Fibroblast of lung (primary cell): ENCODE results near the gene C1orf105. TPM values are rescaled to one million over a fixed set of nuclear protein-coding genes. Genes with fewer than 3 reads are reported as not detected.

Experiments used
- DNase-seq, 2 donors: peaks; one replicate each; pipeline versions ENCODE4 v3.0.0 to v3.0.0-alpha.2; 2010; ENCODE audit warnings: low read depth in 2 of 2
- H2AFZ ChIP-seq: 2 replicates; pipeline ENCODE4 v1.5.1; 2012; ENCODE audit warnings: low read length, control low read depth, inconsistent platforms
- H3K27ac ChIP-seq: 2 replicates; pipeline ENCODE4 v1.5.1; 2011; ENCODE audit warnings: low read length, control low read depth; ENCODE audit not compliant: insufficient read depth
- H3K27me3 ChIP-seq: 2 replicates; pipeline ENCODE4 v1.5.1; 2011; ENCODE audit warnings: mild to moderate bottlenecking, low read length; ENCODE audit not compliant: control insufficient read depth, insufficient read depth
- H3K36me3 ChIP-seq: 2 replicates; pipeline ENCODE4 v1.5.1; 2011; ENCODE audit warnings: low read length; ENCODE audit not compliant: control insufficient read depth, insufficient read depth
- H3K4me1 ChIP-seq: 2 replicates; pipeline ENCODE4 v1.5.1; 2011; ENCODE audit warnings: low read length; ENCODE audit not compliant: control insufficient read depth, insufficient read depth; ENCODE audit errors: extremely low read depth
- H3K4me2 ChIP-seq: 2 replicates; pipeline ENCODE4 v1.5.1; 2011; ENCODE audit warnings: low read length, control low read depth; ENCODE audit not compliant: insufficient read depth; ENCODE audit errors: extremely low read depth
- H3K4me3 ChIP-seq, 4 experiments: fragments of 200-600 bp in 1 of 4; sonication (generic) in 1 of 4; replicated peaks in 1 of 4; 2 replicates each; pipeline ENCODE4 v1.5.1; 2011 to 2016; ENCODE audit warnings: low read length in 4 of 4, low read depth in 3 of 4, mild to moderate bottlenecking in 3 of 4, control low read depth in 2 of 4, inconsistent platforms in 1 of 4, mixed read lengths in 1 of 4; ENCODE audit not compliant: insufficient read depth in 1 of 4; ENCODE audit errors: control extremely low read depth in 1 of 4
- H3K79me2 ChIP-seq: 2 replicates; pipeline ENCODE4 v1.5.1; 2012; ENCODE audit warnings: mild to moderate bottlenecking, low read length, inconsistent platforms; ENCODE audit not compliant: control insufficient read depth, insufficient read depth
- H3K9ac ChIP-seq: 2 replicates; pipeline ENCODE4 v1.5.1; 2011; ENCODE audit warnings: mild to moderate bottlenecking, low read length, control low read depth; ENCODE audit not compliant: insufficient read depth
- H3K9me3 ChIP-seq: 2 replicates; pipeline ENCODE4 v1.5.1; 2012; ENCODE audit warnings: low read depth, low read length; ENCODE audit not compliant: control insufficient read depth, insufficient read depth
- H4K20me1 ChIP-seq: 2 replicates; pipeline ENCODE4 v1.5.1; 2011; ENCODE audit warnings: low read length; ENCODE audit not compliant: control insufficient read depth, insufficient read depth; ENCODE audit errors: extremely low read depth
- EZH2 ChIP-seq: IDR thresholded peaks from 2 replicates; pipeline ENCODE4 v1.5.1; 2012; ENCODE audit warnings: low read length, control low read depth, mild to moderate bottlenecking; ENCODE audit errors: missing control alignments
- polyA plus RNA-seq, 2 donors: library from polyadenylated mRNA; depleted of rRNA in 1 of 2; stranded (reverse) in 1 of 2; unstranded in 1 of 2; fragments of >200 nt; gene quantifications; 2 replicates each; pipeline ENCODE4 v1.2.1, GENCODE V29; 2011 to 2012; ENCODE audit warnings: missing spikeins in 1 of 2
- total RNA-seq: library from RNA; depleted of rRNA; stranded (reverse); fragments of >200 nt; gene quantifications from 2 replicates; pipeline ENCODE4 v1.2.1, GENCODE V29; 2014
- TF ChIP-seq, protein P1 (sequence below), 2 donors: IDR thresholded peaks in 1 of 2; conservative IDR thresholded peaks in 1 of 2; 1 replicate in 1 of 2; 2 replicates in 1 of 2; pipeline ENCODE4 v1.5.1; 2011 to 2012; ENCODE audit warnings: low read length in 2 of 2, control low read depth in 1 of 2, inconsistent platforms in 1 of 2, low read depth in 1 of 2, mild to moderate bottlenecking in 1 of 2

C1orf105 gene
- total and polyA plus RNA-seq, 2 donors (not counting 1 experiment from before 2014, with no cell fraction given) = not detected

DNA sequence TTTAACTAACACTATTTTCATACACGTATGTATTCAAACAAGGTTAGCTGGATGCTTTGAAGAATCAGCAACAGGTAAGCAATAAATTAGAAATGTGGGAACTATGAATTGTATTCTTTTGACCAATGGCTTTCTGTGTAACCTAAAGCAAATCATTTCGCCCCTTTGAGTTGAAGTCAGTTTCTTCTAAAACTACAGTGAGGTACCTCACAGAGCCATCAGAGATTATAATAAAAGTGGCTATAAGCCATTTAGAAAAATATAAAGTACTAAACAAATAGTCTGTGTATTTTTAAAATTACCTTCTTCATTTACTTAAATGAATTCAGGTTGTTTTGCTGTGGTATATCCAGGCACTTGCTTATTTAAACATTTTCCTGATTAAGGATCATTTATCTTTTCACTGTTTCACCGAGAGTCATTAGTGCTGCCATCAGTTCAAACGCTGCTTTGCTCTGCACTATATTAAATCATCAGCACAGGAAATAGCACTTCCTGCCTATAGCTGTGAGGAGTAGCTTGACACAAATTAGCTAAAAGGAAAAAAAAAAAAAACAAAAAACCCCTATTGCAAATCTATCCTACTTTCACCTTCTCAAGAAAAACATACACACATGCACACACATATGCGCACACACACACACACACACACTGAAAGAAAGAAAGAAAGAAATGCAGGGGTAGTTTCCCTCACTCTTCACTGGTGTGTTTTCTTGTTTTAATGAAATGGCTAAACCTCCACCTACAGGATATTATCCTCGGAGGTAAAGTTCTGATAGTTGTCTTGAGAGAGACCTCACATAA is 39.8 kb upstream of the C1orf105 start:
- H2AFZ ChIP-seq = peak overlapping the region; percentile 14
- peaks cover 8% of the 10 kb centered on the region for H3K4me1 ChIP-seq
- no peak overlapping the region for H3K4me3 ChIP-seq
- H3K9me3 ChIP-seq = no peaks in the 10 kb centered on the region
- no peak overlapping the region for H3K9ac ChIP-seq
- H3K79me2 ChIP-seq = no peaks in the 10 kb centered on the region
- H3K27ac ChIP-seq = no peak overlapping the region
- DNase-seq = peak in 1 of 2 donors; percentile 41
- no peaks in the 10 kb centered on the region for H3K36me3 ChIP-seq
- no peaks in the 10 kb centered on the region for H4K20me1 ChIP-seq
- H3K4me2 ChIP-seq = no peak overlapping the region
- H3K27me3 ChIP-seq = no peaks in the 10 kb centered on the region
- TF ChIP-seq EZH2 = no peak
- TF ChIP-seq, protein P1, sequence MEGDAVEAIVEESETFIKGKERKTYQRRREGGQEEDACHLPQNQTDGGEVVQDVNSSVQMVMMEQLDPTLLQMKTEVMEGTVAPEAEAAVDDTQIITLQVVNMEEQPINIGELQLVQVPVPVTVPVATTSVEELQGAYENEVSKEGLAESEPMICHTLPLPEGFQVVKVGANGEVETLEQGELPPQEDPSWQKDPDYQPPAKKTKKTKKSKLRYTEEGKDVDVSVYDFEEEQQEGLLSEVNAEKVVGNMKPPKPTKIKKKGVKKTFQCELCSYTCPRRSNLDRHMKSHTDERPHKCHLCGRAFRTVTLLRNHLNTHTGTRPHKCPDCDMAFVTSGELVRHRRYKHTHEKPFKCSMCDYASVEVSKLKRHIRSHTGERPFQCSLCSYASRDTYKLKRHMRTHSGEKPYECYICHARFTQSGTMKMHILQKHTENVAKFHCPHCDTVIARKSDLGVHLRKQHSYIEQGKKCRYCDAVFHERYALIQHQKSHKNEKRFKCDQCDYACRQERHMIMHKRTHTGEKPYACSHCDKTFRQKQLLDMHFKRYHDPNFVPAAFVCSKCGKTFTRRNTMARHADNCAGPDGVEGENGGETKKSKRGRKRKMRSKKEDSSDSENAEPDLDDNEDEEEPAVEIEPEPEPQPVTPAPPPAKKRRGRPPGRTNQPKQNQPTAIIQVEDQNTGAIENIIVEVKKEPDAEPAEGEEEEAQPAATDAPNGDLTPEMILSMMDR (conservative IDR thresholded peaks at IDR 0.05 in 1 of 2, IDR thresholded peaks at IDR 0.05 in 1 of 2; ENCODE audit: low read depth in 1 of 2, low read length in 2 of 2) = no peak

DNA sequence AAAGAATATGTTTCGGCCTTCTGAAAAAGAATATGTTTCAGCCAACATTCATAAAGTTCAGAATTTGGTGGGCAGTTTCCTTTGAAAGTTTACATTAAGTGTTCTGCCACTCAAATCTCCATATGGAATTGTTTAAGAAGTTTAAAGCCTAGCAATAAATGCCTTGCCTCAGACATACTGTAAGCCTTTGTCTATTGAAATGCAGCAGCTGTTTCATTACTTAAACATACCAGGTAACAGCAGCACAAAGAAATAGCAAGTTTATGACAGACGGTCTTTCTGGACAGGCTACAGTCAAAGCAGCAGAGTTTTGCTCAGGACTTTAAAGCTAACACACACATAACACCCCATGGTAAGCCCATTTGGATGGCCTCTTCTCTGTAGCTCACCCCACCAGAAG is 38.5 kb upstream of the C1orf105 start:
- Histone ChIP-seq H2AFZ (no peak overlapping the region), H3K27me3 (no peaks in the 10 kb centered on the region), H3K4me1 (peaks cover 8% of the 10 kb centered on the region), H3K36me3 (no peaks in the 10 kb centered on the region), H3K9me3 (no peaks in the 10 kb centered on the region), H4K20me1 (no peaks in the 10 kb centered on the region), H3K27ac (no peak overlapping the region), H3K4me2 (no peak overlapping the region), H3K79me2 (no peaks in the 10 kb centered on the region), H3K9ac (no peak overlapping the region), H3K4me3 (no peak overlapping the region)
- peak in 1 of 2 donors; percentile 24 for DNase-seq
- TF ChIP-seq, protein P1 (conservative IDR thresholded peaks at IDR 0.05 in 1 of 2, IDR thresholded peaks at IDR 0.05 in 1 of 2; ENCODE audit: low read depth in 1 of 2, low read length in 2 of 2) = no peak
- TF ChIP-seq EZH2 = no peak

DNA sequence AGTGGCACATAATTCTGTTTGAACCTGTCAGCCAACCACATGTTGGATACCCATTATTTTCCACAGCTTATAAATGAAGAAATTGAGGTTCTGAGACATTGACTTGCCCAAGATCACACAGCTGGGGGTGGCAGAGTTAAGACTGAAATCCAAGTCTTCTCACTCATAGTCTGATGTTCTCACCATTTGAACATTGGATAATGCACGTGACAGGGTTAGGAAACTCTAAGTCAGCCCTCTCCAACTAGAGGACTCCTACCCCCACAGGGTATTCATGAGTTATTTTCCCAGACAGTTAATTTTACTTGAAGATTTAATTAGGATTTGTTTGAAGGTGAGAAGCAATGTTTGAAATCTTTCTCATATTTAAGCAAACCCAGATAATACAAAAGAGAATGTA is 38.1 kb upstream of the C1orf105 start:
- no peaks in the 10 kb centered on the region for H3K36me3 ChIP-seq
- H3K4me1 ChIP-seq = peaks cover 8% of the 10 kb centered on the region
- no peaks in the 10 kb centered on the region for H3K27me3 ChIP-seq
- no peak overlapping the region for H3K4me2 ChIP-seq
- TF ChIP-seq, protein P1 (conservative IDR thresholded peaks at IDR 0.05 in 1 of 2, IDR thresholded peaks at IDR 0.05 in 1 of 2; ENCODE audit: low read depth in 1 of 2, low read length in 2 of 2) = no peak
- no peak for TF ChIP-seq EZH2
- H4K20me1 ChIP-seq = no peaks in the 10 kb centered on the region
- no peaks in the 10 kb centered on the region for H3K79me2 ChIP-seq
- DNase-seq = no peak
- H3K27ac ChIP-seq = no peak overlapping the region
- H2AFZ ChIP-seq = no peak overlapping the region
- no peak overlapping the region for H3K4me3 ChIP-seq
- H3K9ac ChIP-seq = no peak overlapping the region
- H3K9me3 ChIP-seq = no peaks in the 10 kb centered on the region
